Caco-2 (cell line): ENCODE data around the gene CSTPP1. TPM values are rescaled to one million over a fixed set of nuclear protein-coding genes. Genes with fewer than 3 reads are reported as not detected.

Source experiments
- BruUV-seq: library from RNA; stranded (reverse); fragments of 400-500 nt; replicated peaks from 2 replicates; lab custom pipeline; 2021; lab: Mats Ljungman, UMichigan
- CTCF ChIA-PET: fragments of 300-600 bp; sonication (Branson Sonifier 250); formaldehyde crosslinking; loops from one replicate; lab custom pipeline; 2022; ENCODE audit warnings: antibody characterized with exemption; lab: Charles Lee
- POLR2A ChIA-PET: fragments of 300-600 bp; sonication (Branson Sonifier 250); formaldehyde crosslinking; loops from one replicate; lab custom pipeline; 2022; ENCODE audit warnings: antibody characterized with exemption; lab: Charles Lee
- DNase-seq, 2 experiments: peaks; one replicate each; pipeline versions ENCODE4 v3.0.0 to v3.0.0-alpha.2; 2020 to 2022
- H3K27me3 ChIP-seq: replicated peaks from 2 replicates; pipeline ENCODE4 v1.6.0; 2011; ENCODE audit warnings: low read length; ENCODE audit not compliant: control insufficient read depth, insufficient read depth
- H3K36me3 ChIP-seq: 2 replicates; pipeline ENCODE4 v1.5.1; 2011; ENCODE audit warnings: low read length; ENCODE audit not compliant: control insufficient read depth, insufficient read depth
- H3K4me1 ChIP-seq: fragments of 250-450 bp; sonication (Bioruptor Pico); 2 replicates; pipeline ENCODE4 v1.5.1; 2020; ENCODE audit warnings: mild to moderate bottlenecking
- H3K4me3 ChIP-seq: 2 replicates; pipeline ENCODE4 v1.5.1; 2011; ENCODE audit warnings: low read depth, mild to moderate bottlenecking, control low read depth, low read length
- H3K9me3 ChIP-seq: fragments of 250-450 bp; sonication (Bioruptor Pico); 2 replicates; pipeline ENCODE4 v1.5.1; 2020; ENCODE audit warnings: mild to moderate bottlenecking, moderate library complexity
- H3K27ac Mint-ChIP-seq: one replicate; pipeline ENCODE4 v1.8.0; 2022; ENCODE audit warnings: mixed read lengths; ENCODE audit not compliant: unreplicated experiment
- H3K27me3 Mint-ChIP-seq: one replicate; pipeline ENCODE4 v1.8.0; 2022; ENCODE audit warnings: mixed read lengths; ENCODE audit not compliant: insufficient read depth, unreplicated experiment
- H3K36me3 Mint-ChIP-seq: one replicate; pipeline ENCODE4 v1.8.0; 2022; ENCODE audit warnings: mild to moderate bottlenecking, mixed read lengths; ENCODE audit not compliant: insufficient read depth, unreplicated experiment
- H3K4me1 Mint-ChIP-seq: one replicate; pipeline ENCODE4 v1.8.0; 2022; ENCODE audit warnings: low read depth, mixed read lengths; ENCODE audit not compliant: unreplicated experiment
- H3K4me3 Mint-ChIP-seq: one replicate; pipeline ENCODE4 v1.8.0; 2022; ENCODE audit warnings: mild to moderate bottlenecking, moderate library complexity, mixed read lengths; ENCODE audit not compliant: unreplicated experiment
- H3K9me3 Mint-ChIP-seq: one replicate; pipeline ENCODE4 v1.8.0; 2022; ENCODE audit warnings: mixed read lengths; ENCODE audit not compliant: unreplicated experiment
- intact Hi-C: fragments of 100-400 bp; cut with micrococcal nuclease; formaldehyde crosslinking; loops from one replicate; pipeline ENCODE4 v1.10.0; 2022; ENCODE audit not compliant: unreplicated experiment
- total RNA-seq: library from RNA; stranded (reverse); gene quantifications from 2 replicates; pipeline ENCODE4 v1.2.3, GENCODE V29; 2022
- TF ChIP-seq, protein P1 (sequence below), 2 experiments: fragments of 200-600 bp in 1 of 2; IDR thresholded peaks; 1 replicate in 1 of 2; 2 replicates in 1 of 2; pipeline versions ENCODE4 v1.5.1 to v1.8.0; 2011 to 2022; ENCODE audit warnings: antibody characterized with exemption in 1 of 2, control low read depth in 1 of 2, inconsistent platforms in 1 of 2, low read depth in 1 of 2, low read length in 1 of 2, mild to moderate bottlenecking in 1 of 2, moderate library complexity in 1 of 2; ENCODE audit not compliant: insufficient read depth in 1 of 2, severe bottlenecking in 1 of 2, unreplicated experiment in 1 of 2

CSTPP1 gene
- total RNA-seq, 1 experiment from 2014 or later = 22.9 TPM

DNA sequence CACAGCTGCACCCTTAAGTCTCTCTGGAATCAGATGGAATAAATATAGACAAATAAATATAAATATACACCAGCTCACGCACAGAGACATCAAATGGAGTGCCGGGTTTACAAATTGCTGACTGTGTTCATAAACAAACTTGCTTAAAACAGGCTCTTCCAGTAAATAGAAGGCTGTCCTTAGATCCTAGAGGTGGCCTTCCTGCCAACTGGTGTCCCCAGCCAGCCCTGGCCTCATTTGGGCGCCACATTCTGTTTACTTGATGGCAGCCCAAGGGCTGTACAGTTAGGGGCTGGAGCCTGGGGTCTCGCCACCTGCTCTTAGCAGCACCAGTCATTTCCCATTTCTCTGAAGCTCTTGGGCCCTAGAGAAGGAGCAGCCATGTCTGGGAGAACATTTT is 219.3 kb downstream of the CSTPP1 start:
- no peaks in the 10 kb centered on the region for H3K9me3 Mint-ChIP-seq
- H3K4me1 Mint-ChIP-seq = peaks cover 7% of the 10 kb centered on the region
- POLR2A ChIA-PET = no interaction called here
- no peaks in the 10 kb centered on the region; the same call in 1 of the 2 replicates for H3K36me3 ChIP-seq
- H3K9me3 ChIP-seq = no peaks in the 10 kb centered on the region
- no peak overlapping the region for H3K4me3 ChIP-seq
- no peak for DNase-seq
- BruUV-seq = no TSS peak
- H3K27me3 Mint-ChIP-seq = no peaks in the 10 kb centered on the region
- no peak overlapping the region for H3K27ac Mint-ChIP-seq
- intact Hi-C loops = loop anchor here (10.0 kb wide), 1 partner anchor 131 kb away; no protein-coding TSS in a partner anchor
- CTCF ChIA-PET = interaction anchor here (1.2 kb wide), 1 partner anchor 239 kb away, joined by 3 read pairs; no protein-coding TSS in a partner anchor
- H3K36me3 Mint-ChIP-seq = peaks cover 30% of the 10 kb centered on the region
- H3K4me1 ChIP-seq = no peaks in the 10 kb centered on the region
- no peaks in the 10 kb centered on the region for H3K27me3 ChIP-seq
- TF ChIP-seq, protein P1, sequence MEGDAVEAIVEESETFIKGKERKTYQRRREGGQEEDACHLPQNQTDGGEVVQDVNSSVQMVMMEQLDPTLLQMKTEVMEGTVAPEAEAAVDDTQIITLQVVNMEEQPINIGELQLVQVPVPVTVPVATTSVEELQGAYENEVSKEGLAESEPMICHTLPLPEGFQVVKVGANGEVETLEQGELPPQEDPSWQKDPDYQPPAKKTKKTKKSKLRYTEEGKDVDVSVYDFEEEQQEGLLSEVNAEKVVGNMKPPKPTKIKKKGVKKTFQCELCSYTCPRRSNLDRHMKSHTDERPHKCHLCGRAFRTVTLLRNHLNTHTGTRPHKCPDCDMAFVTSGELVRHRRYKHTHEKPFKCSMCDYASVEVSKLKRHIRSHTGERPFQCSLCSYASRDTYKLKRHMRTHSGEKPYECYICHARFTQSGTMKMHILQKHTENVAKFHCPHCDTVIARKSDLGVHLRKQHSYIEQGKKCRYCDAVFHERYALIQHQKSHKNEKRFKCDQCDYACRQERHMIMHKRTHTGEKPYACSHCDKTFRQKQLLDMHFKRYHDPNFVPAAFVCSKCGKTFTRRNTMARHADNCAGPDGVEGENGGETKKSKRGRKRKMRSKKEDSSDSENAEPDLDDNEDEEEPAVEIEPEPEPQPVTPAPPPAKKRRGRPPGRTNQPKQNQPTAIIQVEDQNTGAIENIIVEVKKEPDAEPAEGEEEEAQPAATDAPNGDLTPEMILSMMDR (IDR thresholded peaks at IDR 0.05; ENCODE audit: insufficient read depth in 1 of 2, low read depth in 1 of 2, low read length in 1 of 2, severe bottlenecking in 1 of 2, unreplicated experiment in 1 of 2) = no peak
- no peak overlapping the region for H3K4me3 Mint-ChIP-seq

DNA sequence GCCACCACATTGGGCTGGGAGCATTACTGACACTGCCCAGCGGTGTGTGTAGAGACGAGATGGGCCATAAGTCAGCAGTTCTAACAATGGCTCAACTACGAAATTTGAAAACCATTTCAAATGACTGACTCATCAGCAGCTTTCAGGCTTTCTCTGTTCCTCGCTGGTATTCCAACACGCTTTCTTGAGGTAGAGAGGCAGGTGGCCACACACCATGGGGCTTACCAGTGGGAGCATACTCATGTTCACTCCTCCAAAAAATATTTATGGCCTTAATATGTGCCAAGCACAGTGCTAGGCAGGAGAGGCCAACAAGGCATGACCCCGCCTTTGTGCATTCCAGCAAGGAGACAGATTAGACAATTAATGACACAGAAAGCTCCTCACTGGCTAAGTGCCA is 219.8 kb downstream of the CSTPP1 start:
- intact Hi-C loops = loop anchor here (10.0 kb wide), 1 partner anchor 132 kb away; no protein-coding TSS in a partner anchor
- H3K36me3 Mint-ChIP-seq = peaks cover 31% of the 10 kb centered on the region
- H3K4me3 Mint-ChIP-seq = no peak overlapping the region
- TF ChIP-seq, protein P1 (IDR thresholded peaks at IDR 0.05; ENCODE audit: insufficient read depth in 1 of 2, low read depth in 1 of 2, low read length in 1 of 2, severe bottlenecking in 1 of 2, unreplicated experiment in 1 of 2) = no peak
- H3K9me3 ChIP-seq = no peaks in the 10 kb centered on the region
- no peaks in the 10 kb centered on the region for H3K27me3 ChIP-seq
- peaks cover 7% of the 10 kb centered on the region for H3K4me1 Mint-ChIP-seq
- no peaks in the 10 kb centered on the region for H3K4me1 ChIP-seq
- H3K9me3 Mint-ChIP-seq = no peaks in the 10 kb centered on the region
- CTCF ChIA-PET = no interaction called here
- no peak overlapping the region for H3K4me3 ChIP-seq
- no peak for DNase-seq
- H3K27me3 Mint-ChIP-seq = no peaks in the 10 kb centered on the region
- no TSS peak for BruUV-seq
- POLR2A ChIA-PET = no interaction called here
- H3K36me3 ChIP-seq = no peaks in the 10 kb centered on the region; the same call in 1 of the 2 replicates
- H3K27ac Mint-ChIP-seq = no peak overlapping the region

DNA sequence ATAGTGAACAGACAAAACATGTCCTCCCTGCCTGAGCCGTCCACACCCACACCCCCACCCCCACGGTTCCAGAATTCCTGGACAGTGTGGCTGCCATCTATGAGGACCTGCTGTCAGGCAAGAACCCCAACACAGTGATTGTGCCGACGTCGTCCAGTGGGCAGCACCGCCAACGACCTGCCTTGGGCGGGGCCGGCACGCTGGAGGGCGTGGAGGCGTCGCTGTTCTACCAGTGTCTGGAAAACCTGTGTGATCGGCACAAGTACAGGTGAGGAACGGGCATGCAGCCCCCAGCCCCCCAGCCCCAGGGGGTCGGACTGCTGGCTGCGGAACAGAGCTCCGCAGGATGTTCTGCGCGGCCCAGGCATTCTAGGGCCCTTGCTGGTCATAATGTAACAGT is 220.4 kb downstream of the CSTPP1 start:
- H3K4me3 Mint-ChIP-seq = no peak overlapping the region
- TF ChIP-seq, protein P1 (IDR thresholded peaks at IDR 0.05; ENCODE audit: insufficient read depth in 1 of 2, low read depth in 1 of 2, low read length in 1 of 2, severe bottlenecking in 1 of 2, unreplicated experiment in 1 of 2) = no peak
- POLR2A ChIA-PET = no interaction called here
- H3K36me3 ChIP-seq = no peaks in the 10 kb centered on the region; the same call in 1 of the 2 replicates
- H3K9me3 Mint-ChIP-seq = no peaks in the 10 kb centered on the region
- peaks cover 7% of the 10 kb centered on the region for H3K4me1 Mint-ChIP-seq
- no peak for DNase-seq
- H3K9me3 ChIP-seq = no peaks in the 10 kb centered on the region
- intact Hi-C loops = loop anchor here (10.0 kb wide), 1 partner anchor 132 kb away; no protein-coding TSS in a partner anchor
- no peak overlapping the region for H3K4me3 ChIP-seq
- CTCF ChIA-PET = interaction anchor here (0.7 kb wide), 1 partner anchor 213 kb away, joined by 4 read pairs; no protein-coding TSS in a partner anchor
- no peak overlapping the region for H3K27ac Mint-ChIP-seq
- BruUV-seq = no TSS peak
- no peaks in the 10 kb centered on the region for H3K4me1 ChIP-seq
- H3K27me3 Mint-ChIP-seq = no peaks in the 10 kb centered on the region
- peaks cover 35% of the 10 kb centered on the region for H3K36me3 Mint-ChIP-seq
- no peaks in the 10 kb centered on the region for H3K27me3 ChIP-seq
